ENCODE data around the gene PSG11. TPM values are rescaled to one million over a fixed set of nuclear protein-coding genes. Genes with fewer than 3 reads are reported as not detected.
"Not testable (repeated sequence)": the region's sequence is repeated elsewhere in the genome, so short reads cannot be mapped to it uniquely, and the experiment has no call there.

Gene PSG11
- total and polyA plus RNA-seq, 5 donors from 2014 or later = not detected

DNA sequence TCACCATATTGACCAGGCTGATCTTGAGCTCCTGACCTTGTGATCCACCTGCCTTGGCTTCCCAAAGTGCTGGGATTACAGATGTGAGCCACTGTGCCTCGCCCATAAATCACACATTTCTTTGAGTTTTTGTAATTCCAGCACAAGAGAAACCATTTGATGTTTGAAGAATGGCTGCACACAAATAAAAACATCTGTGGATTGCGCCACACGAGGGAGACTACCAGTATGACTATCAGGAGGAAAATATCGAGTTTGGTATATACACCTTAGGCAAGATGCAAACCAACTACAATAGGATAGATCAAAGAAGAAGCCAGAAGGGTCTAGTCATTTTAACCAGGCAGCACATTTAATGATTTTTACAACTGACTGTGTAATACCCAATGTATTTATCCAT, 20.4 kb downstream of the PSG11 start:
- H3K4me3 Mint-ChIP-seq; H3K27ac ChIP-seq (ENCODE audit: insufficient read depth, low read length, poor library complexity, severe bottlenecking); DNase-seq; H3K9me3 Mint-ChIP-seq; H3K4me1 ChIP-seq (ENCODE audit: control insufficient read depth, insufficient read depth, low read length, poor library complexity, severe bottlenecking); H3K9me3 ChIP-seq (ENCODE audit: control insufficient read depth in 2 of 2, low read length in 2 of 2); H3K4me1 Mint-ChIP-seq; H3K36me3 ChIP-seq (ENCODE audit: control insufficient read depth, insufficient read depth, low read length); H3K27me3 ChIP-seq (ENCODE audit: control insufficient read depth, insufficient read depth, low read length); H3K27ac Mint-ChIP-seq; H3K36me3 Mint-ChIP-seq; H3K4me3 ChIP-seq (ENCODE audit: low read depth, low read length); ATAC-seq (ENCODE audit: low read depth in 2 of 2): not testable (repeated sequence)
- H3K27me3 Mint-ChIP-seq = peaks cover 11% of the 10 kb centered on the region

DNA sequence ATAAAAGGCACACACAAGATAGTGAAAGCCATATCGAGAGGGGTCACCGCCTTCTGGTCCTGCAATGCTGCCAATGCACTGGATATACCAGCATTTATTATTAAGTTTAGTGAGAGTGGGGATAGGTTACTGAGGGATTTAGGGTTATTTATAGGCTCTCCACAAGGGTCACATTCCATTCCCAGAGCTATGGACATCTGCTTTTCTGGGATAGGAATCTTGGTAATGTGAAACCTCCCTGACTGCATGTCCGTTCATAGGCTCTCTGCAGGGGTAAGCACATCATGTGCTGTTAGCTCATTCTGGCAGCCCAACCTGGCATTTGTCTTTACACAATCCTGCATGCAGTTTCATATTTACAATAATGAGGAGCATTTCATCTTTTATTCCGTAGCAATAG, 21.4 kb downstream of the PSG11 start:
- DNase-seq; H3K9me3 Mint-ChIP-seq; H3K4me1 Mint-ChIP-seq; H3K36me3 ChIP-seq (ENCODE audit: control insufficient read depth, insufficient read depth, low read length); H3K27me3 Mint-ChIP-seq; H3K27ac ChIP-seq (ENCODE audit: insufficient read depth, low read length, poor library complexity, severe bottlenecking); H3K4me1 ChIP-seq (ENCODE audit: control insufficient read depth, insufficient read depth, low read length, poor library complexity, severe bottlenecking); ATAC-seq (ENCODE audit: low read depth in 2 of 2); H3K27me3 ChIP-seq (ENCODE audit: control insufficient read depth, insufficient read depth, low read length); H3K4me3 Mint-ChIP-seq; H3K36me3 Mint-ChIP-seq; H3K4me3 ChIP-seq (ENCODE audit: low read depth, low read length); H3K9me3 ChIP-seq (ENCODE audit: control insufficient read depth in 2 of 2, low read length in 2 of 2); H3K27ac Mint-ChIP-seq: not testable (repeated sequence)

DNA sequence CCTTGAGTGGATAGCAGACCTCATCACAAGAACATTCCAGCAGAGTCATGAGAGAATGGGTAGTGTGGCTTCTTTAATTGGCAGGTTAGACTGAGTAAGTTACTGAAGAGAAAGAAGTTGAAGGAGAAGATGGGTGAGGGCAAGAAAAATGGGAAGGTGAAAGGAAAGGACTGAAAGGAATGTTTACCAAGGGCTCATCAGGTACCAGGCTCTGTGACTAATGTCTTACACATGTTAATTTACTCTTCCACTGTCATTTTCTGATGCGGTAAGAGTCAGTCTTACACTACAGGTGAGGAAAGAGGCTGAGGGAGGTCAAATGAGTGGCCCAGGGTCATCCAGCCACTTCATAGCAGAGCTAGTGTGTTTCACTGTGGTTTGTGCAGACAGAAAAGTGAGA, 22.6 kb downstream of the PSG11 start:
- H3K27ac ChIP-seq (ENCODE audit: insufficient read depth, low read length, poor library complexity, severe bottlenecking); H3K27me3 Mint-ChIP-seq; H3K36me3 ChIP-seq (ENCODE audit: control insufficient read depth, insufficient read depth, low read length); H3K27ac Mint-ChIP-seq; H3K9me3 Mint-ChIP-seq; H3K4me1 Mint-ChIP-seq; H3K27me3 ChIP-seq (ENCODE audit: control insufficient read depth, insufficient read depth, low read length); DNase-seq; H3K4me1 ChIP-seq (ENCODE audit: control insufficient read depth, insufficient read depth, low read length, poor library complexity, severe bottlenecking); H3K4me3 Mint-ChIP-seq; H3K9me3 ChIP-seq (ENCODE audit: control insufficient read depth in 2 of 2, low read length in 2 of 2); H3K36me3 Mint-ChIP-seq; ATAC-seq (ENCODE audit: low read depth in 2 of 2); H3K4me3 ChIP-seq (ENCODE audit: low read depth, low read length): not testable (repeated sequence)

DNA sequence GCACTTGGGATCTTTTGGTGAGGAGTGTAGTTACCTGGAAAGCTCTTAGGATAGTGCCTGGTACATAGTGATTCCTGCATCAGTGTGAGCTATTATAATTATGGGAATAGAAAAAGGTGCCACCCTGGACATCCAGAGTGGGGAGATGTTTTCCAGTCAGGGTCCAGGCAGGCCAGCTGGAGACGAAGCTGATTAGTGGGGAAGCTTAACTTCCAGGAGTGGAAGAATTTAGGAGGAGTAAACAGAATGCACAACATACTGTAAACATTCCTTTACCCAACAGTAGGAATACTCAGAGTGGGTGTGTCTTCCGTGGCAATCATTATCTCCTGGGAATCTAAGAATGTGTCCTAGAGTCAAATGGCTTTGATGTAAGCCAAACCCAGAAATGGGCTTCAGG, 23.3 kb downstream of the PSG11 start:
- not testable (repeated sequence) for H3K36me3 Mint-ChIP-seq; H3K36me3 ChIP-seq (ENCODE audit: control insufficient read depth, insufficient read depth, low read length); H3K4me3 ChIP-seq (ENCODE audit: low read depth, low read length); H3K9me3 ChIP-seq (ENCODE audit: control insufficient read depth in 2 of 2, low read length in 2 of 2); H3K27me3 Mint-ChIP-seq; H3K4me1 ChIP-seq (ENCODE audit: control insufficient read depth, insufficient read depth, low read length, poor library complexity, severe bottlenecking); H3K4me3 Mint-ChIP-seq; H3K27ac ChIP-seq (ENCODE audit: insufficient read depth, low read length, poor library complexity, severe bottlenecking); H3K27me3 ChIP-seq (ENCODE audit: control insufficient read depth, insufficient read depth, low read length); H3K4me1 Mint-ChIP-seq; ATAC-seq (ENCODE audit: low read depth in 2 of 2); DNase-seq; H3K9me3 Mint-ChIP-seq
- peak overlapping the region in 1 of 3 donors; percentile 60 for H3K27ac Mint-ChIP-seq

DNA sequence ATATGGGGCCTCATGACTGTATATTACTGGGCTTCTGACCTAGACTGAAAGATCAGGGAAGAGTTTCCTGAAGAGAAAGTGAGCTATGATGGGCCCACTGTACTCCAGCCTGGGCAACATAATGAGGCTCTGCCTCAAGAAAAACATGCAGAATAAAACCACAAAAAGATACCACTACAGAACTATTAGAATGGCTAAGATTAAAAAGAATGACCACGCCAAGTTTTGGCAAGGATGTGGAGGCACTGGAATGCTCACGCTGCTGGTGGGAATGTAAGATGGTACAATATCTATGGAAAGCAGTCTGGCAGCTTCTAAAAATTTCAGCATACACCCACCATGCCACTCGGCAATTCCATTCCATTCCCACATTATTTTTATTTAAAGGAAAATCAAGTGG, 30.1 kb downstream of the PSG11 start:
- H3K4me3 Mint-ChIP-seq; H3K4me1 ChIP-seq (ENCODE audit: control insufficient read depth, insufficient read depth, low read length, poor library complexity, severe bottlenecking); H3K27me3 ChIP-seq (ENCODE audit: control insufficient read depth, insufficient read depth, low read length); H3K36me3 Mint-ChIP-seq; DNase-seq; H3K36me3 ChIP-seq (ENCODE audit: control insufficient read depth, insufficient read depth, low read length); H3K9me3 Mint-ChIP-seq; H3K9me3 ChIP-seq (ENCODE audit: control insufficient read depth in 2 of 2, low read length in 2 of 2); ATAC-seq (ENCODE audit: low read depth in 2 of 2); H3K27ac Mint-ChIP-seq; H3K4me1 Mint-ChIP-seq; H3K27ac ChIP-seq (ENCODE audit: insufficient read depth, low read length, poor library complexity, severe bottlenecking); H3K27me3 Mint-ChIP-seq; H3K4me3 ChIP-seq (ENCODE audit: low read depth, low read length): not testable (repeated sequence)

DNA sequence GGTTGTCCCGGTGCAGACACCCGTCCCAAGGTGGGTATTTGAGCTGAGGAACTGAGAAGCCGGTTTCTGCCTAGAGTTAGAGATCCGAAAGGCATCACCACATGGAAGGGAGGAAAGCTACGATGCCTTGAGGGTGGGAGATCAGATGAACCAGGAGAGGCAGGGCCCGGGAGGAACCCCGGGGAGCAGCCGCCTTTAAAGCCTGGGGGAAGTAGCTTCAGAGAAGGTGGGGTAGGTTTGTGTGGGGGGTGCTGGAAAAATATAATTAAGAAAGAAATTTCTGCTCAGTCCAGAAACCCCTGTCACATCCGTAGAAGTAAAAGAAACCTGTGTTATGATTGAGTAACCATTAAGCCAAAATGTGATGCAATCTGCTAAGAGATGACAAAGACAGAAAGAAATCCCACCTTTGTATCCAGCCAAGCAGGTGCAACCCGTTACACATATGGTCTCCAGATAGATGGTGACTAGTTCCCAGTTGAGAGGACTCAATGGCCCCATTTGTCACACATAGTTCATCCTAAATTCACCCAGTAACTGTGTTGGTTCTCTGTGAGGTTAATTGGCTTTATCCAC, 34.2 kb downstream of the PSG11 start:
- not testable (repeated sequence) for H3K9me3 Mint-ChIP-seq; H3K4me3 Mint-ChIP-seq; H3K27ac Mint-ChIP-seq; DNase-seq; H3K27ac ChIP-seq (ENCODE audit: insufficient read depth, low read length, poor library complexity, severe bottlenecking); H3K36me3 Mint-ChIP-seq; ATAC-seq (ENCODE audit: low read depth in 2 of 2); H3K9me3 ChIP-seq (ENCODE audit: control insufficient read depth in 2 of 2, low read length in 2 of 2); H3K27me3 Mint-ChIP-seq; H3K27me3 ChIP-seq (ENCODE audit: control insufficient read depth, insufficient read depth, low read length); H3K36me3 ChIP-seq (ENCODE audit: control insufficient read depth, insufficient read depth, low read length); H3K4me3 ChIP-seq (ENCODE audit: low read depth, low read length); H3K4me1 Mint-ChIP-seq; H3K4me1 ChIP-seq (ENCODE audit: control insufficient read depth, insufficient read depth, low read length, poor library complexity, severe bottlenecking)

DNA sequence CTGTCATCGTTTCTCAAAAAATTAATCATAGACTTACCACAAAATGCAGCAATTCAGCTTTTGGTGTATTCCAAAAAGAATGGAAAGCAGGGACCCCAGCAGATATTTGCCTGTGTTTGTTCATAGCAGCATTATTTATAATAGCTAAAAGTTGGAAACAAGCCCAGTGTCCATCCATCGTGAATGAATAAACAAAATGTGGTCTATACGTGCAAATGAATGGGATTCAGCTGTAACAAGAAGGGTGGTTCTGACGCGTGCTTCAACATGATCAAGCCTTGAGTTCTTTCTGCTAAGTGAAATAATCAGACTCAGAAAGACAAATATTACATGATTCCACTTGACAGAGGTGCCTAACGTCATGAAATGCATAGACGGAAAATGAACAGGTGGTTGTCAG, 36.4 kb downstream of the PSG11 start:
- no peak overlapping the region for H3K4me3 Mint-ChIP-seq
- H3K36me3 Mint-ChIP-seq = no peaks in the 10 kb centered on the region
- Histone ChIP-seq H3K27ac (ENCODE audit: insufficient read depth, low read length, poor library complexity, severe bottlenecking) (no peak overlapping the region), H3K4me3 (ENCODE audit: low read depth, low read length) (no peak overlapping the region), H3K27me3 (ENCODE audit: control insufficient read depth, insufficient read depth, low read length) (no peaks in the 10 kb centered on the region), H3K36me3 (ENCODE audit: control insufficient read depth, insufficient read depth, low read length) (no peaks in the 10 kb centered on the region), H3K9me3 (ENCODE audit: control insufficient read depth in 2 of 2, low read length in 2 of 2) (no peaks in the 10 kb centered on the region), H3K4me1 (ENCODE audit: control insufficient read depth, insufficient read depth, low read length, poor library complexity, severe bottlenecking) (no peaks in the 10 kb centered on the region)
- H3K27ac Mint-ChIP-seq = no peak overlapping the region
- ATAC-seq (ENCODE audit: low read depth in 2 of 2) = no peak
- DNase-seq = no peak
- H3K4me1 Mint-ChIP-seq = peaks cover 0 to 6% (median 0%) of the 10 kb centered on the region in 4 donors
- peaks cover 0 to 9% (median 0%) of the 10 kb centered on the region in 7 donors for H3K9me3 Mint-ChIP-seq
- H3K27me3 Mint-ChIP-seq = peaks cover 14% of the 10 kb centered on the region

DNA sequence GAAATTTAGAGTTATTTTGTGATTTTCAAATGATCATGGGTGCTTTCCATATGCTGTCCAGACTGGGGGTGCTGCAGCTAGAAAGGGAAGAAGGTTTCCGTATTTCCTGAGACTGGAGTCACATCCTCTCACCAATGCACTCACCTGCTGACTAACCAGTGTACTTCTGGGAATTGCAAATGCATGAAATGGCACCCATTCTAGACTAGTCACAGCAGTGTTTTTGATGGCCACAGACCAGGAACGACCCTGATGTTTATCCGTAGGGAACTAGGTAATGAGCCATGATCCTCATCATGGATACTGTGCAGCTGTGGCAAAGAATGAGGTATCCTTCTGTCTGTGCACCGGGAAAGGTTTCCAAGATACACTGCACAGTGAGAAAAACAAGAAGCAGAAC, 37.1 kb downstream of the PSG11 start:
- H3K9me3 ChIP-seq (ENCODE audit: control insufficient read depth in 2 of 2, low read length in 2 of 2); H3K27ac ChIP-seq (ENCODE audit: insufficient read depth, low read length, poor library complexity, severe bottlenecking); H3K36me3 Mint-ChIP-seq; H3K9me3 Mint-ChIP-seq; H3K4me3 Mint-ChIP-seq; ATAC-seq (ENCODE audit: low read depth in 2 of 2); H3K27ac Mint-ChIP-seq; H3K4me1 ChIP-seq (ENCODE audit: control insufficient read depth, insufficient read depth, low read length, poor library complexity, severe bottlenecking); H3K4me3 ChIP-seq (ENCODE audit: low read depth, low read length); H3K27me3 ChIP-seq (ENCODE audit: control insufficient read depth, insufficient read depth, low read length); H3K4me1 Mint-ChIP-seq; H3K36me3 ChIP-seq (ENCODE audit: control insufficient read depth, insufficient read depth, low read length); DNase-seq: not testable (repeated sequence)
- H3K27me3 Mint-ChIP-seq = peaks cover 14% of the 10 kb centered on the region

All from CD4-positive, CD25-positive, alpha-beta regulatory T cell (primary cell).